Measurements from ENCODE around the gene HMG20B.

Gene HMG20B

DNA sequence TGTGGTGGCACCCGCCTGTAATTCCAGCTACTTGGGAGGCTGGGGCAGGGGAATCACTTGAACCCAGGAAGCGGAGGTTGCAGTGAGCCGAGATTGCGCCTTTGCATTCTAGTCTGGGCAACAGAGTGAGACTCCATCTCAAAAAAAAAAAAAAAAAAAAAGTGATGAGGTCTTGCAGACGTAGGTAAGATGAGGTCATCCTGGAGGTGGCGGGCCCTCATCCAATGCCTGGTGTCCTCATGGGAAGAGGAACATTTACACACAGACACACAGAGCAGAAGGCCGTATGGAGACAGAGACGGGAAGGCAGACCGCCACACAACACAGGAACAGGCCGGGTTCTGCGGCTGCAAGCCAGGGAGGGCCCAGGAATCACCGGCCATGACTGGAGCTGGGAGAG lies 49.5 kb downstream of the HMG20B start:
- DNase-seq = no peak

DNA sequence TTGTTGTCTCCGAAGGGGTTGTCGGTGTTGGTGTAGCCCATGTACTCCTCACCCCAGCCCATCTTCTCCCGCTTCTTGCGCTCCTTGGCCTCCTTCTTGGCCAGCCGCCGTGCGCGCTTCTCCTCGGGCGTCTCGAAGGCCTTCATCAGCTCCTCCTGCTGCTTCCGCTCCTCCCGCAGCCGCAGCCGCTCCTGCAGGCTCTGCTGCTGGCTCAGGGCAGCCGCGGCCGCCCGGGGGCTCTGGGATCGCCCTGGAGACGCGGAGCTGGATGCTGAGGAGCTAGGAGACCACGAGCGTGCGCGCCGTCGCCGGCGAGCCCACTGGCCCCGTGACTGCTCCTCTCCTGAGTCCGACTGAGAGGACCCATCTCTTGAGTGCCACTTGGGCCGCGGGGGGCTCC lies 51.0 kb downstream of the HMG20B start:
- no peak for DNase-seq

DNA sequence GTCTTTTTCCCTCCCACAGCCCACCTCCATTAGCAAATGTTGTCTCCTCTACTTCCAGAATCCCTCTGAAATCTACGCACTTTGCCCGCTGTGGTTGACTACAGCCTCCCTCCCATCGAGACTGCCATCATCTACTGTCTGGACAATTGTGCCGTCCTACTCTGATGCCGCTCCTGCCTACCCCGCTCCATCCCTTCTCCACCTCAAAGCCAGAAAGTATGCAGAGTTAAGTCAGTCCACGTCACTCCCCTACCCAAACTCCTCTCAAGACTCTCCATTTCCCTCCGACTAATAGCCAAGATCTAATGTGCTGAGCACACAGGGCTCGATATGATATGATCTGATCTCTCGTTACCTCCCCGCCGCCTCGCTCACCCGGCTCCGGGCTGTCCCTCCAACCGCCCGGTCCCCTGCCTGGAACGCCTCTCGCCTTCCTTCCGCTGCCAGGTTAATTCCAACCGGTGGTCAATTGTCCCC lies 53.3 kb downstream of the HMG20B start:
- no peak for DNase-seq

DNA sequence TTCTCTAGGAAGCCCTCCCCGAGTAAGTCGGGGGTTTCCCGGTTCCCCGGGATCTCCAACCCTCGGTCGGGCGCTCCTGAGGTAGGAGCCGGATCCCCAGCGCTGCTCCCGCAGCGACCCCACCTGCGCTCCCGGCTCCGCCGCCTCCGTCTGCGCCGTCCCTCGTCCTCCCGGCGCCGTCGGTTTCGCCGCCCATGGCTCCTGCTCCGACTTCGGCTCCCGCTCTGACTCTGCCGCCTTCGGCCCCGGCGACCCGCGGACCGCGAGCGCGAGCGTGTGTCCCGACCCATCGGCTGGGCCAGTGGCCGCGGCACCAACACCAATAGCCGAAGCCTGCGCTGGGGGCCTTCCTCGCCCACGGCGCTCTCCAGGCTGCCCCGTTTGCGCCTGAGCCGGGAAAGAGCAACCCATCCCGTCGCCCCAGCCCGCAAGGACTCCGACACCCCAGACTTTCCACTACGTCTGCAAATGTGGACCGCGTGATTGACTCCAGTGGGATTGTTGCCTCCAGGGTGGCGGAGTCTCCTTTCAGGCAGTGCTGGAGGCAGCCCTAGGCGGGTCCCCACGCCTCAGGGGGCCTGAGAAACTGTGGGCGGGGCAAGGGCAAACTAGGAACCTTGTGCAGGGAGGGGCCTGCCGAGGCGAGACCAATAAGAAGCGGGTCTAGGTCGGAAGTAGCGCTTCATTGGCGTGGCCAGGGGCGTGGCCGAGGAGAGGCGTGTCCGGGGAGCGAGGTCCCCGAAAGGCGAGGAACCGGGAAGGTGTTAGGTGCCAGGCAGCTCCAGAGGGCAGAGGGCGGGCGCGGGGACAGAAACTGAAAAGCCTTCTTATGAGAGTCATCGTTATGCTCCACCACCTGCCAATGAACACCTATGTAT lies 54.0 kb downstream of the HMG20B start, which contains the start of gene CACTIN:
TSS of gene CACTIN (minus strand) at position 318 of the 878 bp plus-strand sequence. CDS start at position 290, 28 bp downstream.
- DNase-seq = peak; percentile 100

DNA sequence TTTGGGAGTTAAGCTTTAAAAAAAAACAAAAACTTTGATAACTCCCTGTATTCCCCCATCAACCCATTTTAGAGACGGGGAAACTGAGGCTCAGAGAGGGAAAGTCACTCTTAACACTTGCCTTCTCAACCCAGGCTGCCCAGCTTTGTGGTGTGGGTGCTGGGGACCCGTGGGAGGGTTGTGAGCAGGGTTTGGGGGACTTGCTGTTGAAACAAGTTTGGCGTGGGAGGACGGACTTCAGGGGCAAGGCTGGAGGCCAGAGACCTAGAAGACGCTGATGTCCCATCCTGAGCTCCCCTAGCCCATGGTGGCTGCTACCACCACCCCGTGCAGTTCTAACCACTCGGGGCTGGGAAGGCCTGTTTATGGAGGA lies 54.6 kb downstream of the HMG20B start:
- DNase-seq = no peak

Data from activated CD8-positive, alpha-beta memory T cell treated with anti-CD3 and anti-CD28 coated beads for 24 hours (primary cell).